Mesodermal cell (in vitro differentiated cells): ENCODE measurements around the gene ANKRA2.
A peak's percentile ranks its signal among the peaks of the same experiment; 100 is the strongest.

Experiments
- H3K27ac ChIP-seq: 2 replicates; pipeline ENCODE4 v1.7.0; 2013; ENCODE audit warnings: mild to moderate bottlenecking, low read depth, low read length, moderate library complexity; ENCODE audit not compliant: severe bottlenecking
- H3K36me3 ChIP-seq: 2 replicates; pipeline ENCODE4 v1.7.1; 2013; ENCODE audit warnings: mild to moderate bottlenecking, low read length, moderate library complexity; ENCODE audit not compliant: control insufficient read depth, insufficient read depth
- H3K4me1 ChIP-seq: one replicate; pipeline ENCODE4 v1.7.1; 2013; ENCODE audit warnings: mild to moderate bottlenecking, low read length; ENCODE audit not compliant: insufficient read depth, control insufficient read depth, poor library complexity, severe bottlenecking
- H3K4me3 ChIP-seq: 2 replicates; pipeline ENCODE4 v1.7.0; 2013; ENCODE audit warnings: low read length, control low read depth, mild to moderate bottlenecking; ENCODE audit not compliant: insufficient read depth, poor library complexity, severe bottlenecking; ENCODE audit errors: extremely low read depth
- H3K9me3 ChIP-seq: 2 replicates; pipeline ENCODE4 v1.7.1; 2013; ENCODE audit warnings: mild to moderate bottlenecking, low read length, moderate library complexity; ENCODE audit not compliant: control insufficient read depth
- WGBS, 2 experiments: methylation state at CpG; one replicate each; pipeline ENCODE4 v1.1.5; 2013; ENCODE audit warnings: missing lambda C conversion rate in 2 of 2; ENCODE audit not compliant: insufficient coverage in 2 of 2; 5-methylcytosine and 5-hydroxymethylcytosine counted together

ANKRA2 gene

DNA sequence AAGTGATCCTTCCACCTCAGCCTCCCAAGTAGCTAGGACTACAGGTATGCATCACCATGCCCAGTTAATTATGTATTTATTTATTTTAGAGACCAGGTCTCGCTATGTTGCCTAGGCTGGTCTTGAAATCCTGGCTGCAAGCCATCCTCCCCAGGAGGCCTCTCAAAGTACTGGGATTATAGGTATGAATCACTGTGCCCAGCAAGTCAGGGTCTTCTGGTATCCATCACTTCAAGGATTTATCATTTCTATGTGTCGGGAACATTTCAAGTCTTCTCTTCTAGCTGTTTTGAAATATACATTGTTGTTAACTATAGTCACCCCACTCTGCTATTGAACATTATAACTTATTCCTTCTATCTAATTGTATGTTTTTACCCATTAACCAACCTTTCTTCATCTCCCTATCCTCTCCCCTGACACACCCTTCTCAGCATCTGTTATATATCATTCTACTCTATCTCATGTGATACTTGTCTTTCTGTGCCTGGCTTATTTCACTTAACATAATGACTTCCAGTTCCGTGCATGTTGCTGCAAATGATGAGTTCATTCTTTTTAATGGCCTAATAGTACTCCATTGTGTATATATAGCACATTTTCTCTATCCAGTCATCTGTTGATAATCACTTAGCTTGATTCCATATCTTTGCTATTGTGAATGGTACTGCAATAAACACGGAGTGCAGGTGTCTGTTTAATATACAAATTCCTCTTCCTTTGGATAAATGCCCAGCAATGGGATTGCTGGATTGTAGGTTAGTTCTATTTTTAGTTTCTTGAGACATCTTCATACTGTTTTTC is 26.5 kb upstream of the ANKRA2 start:
- H3K4me1 ChIP-seq: peaks cover 3% of the 10 kb centered on the region
- H3K4me3 ChIP-seq: no peak overlapping the region
- H3K9me3 ChIP-seq: no peaks in the 10 kb centered on the region
- no peak overlapping the region for H3K27ac ChIP-seq
- H3K36me3 ChIP-seq: no peaks in the 10 kb centered on the region
- 60 to 100% methylated on average over 1 of the region's 4 CpGs for WGBS, 2 experiments

DNA sequence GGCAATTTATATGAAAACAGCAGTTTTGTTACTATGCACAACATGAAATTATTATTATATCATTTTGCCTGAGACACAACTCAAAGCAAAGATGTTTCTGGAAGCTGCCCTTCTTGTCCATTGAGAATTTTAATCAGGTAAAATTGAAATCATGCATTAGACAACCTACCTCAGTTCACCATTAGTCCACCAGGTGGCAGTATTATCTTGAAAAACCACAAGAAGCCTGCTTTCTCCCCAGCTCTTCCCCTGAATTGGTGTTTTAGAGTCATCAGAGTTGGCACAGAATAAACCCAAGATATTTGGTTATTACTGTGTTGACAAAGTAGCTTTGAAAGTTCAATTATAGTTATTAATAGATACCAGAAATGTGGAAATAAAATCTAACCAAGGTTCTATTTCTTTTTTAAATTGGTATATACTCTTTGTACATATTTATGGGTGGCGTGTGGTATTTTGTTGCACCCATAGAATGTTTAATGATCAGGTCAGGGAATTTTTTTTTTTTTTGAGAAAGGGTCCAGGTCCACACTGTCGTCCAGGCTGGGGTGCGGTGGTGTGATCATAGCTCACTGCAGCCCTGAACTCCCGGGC is 25.8 kb upstream of the ANKRA2 start:
- Histone ChIP-seq H3K4me1 (peaks cover 3% of the 10 kb centered on the region), H3K4me3 (no peak overlapping the region), H3K36me3 (no peaks in the 10 kb centered on the region), H3K27ac (no peak overlapping the region), H3K9me3 (no peaks in the 10 kb centered on the region)
- WGBS, 2 experiments: no CpG with 5 or more reads among the region's 4 CpGs

DNA sequence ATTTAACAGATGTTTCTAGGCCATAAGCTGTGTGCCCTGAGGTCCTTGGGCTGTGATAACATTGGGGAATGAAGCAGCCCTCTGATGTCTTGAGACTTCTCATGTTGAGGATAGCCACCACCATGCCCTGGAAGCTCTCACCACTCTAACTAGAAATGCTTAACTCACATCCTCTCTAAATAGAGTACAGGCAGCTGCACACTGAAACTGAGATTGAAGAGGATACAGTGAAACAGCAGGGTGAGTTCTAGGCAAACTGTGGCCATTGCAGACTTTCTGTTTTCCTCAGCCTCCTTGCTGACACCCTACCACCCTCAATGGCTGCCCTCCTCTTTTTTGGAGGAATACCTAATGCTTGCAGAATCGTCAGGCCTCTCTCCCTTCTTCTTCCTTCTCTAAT is 22.5 kb upstream of the ANKRA2 start:
- Histone ChIP-seq H3K9me3 (no peaks in the 10 kb centered on the region), H3K4me3 (no peak overlapping the region), H3K36me3 (no peaks in the 10 kb centered on the region), H3K4me1 (peaks cover 3% of the 10 kb centered on the region), H3K27ac (no peak overlapping the region)
- no CpG with 5 or more reads among the region's 1 CpG for WGBS, 2 experiments

GRCh38 chr5:73582285-73583145 is 17.1 kb upstream of the ANKRA2 start:
- Histone ChIP-seq H3K36me3 (peaks cover 31% of the 10 kb centered on the region), H3K4me1 (no peaks in the 10 kb centered on the region), H3K27ac (no peak overlapping the region), H3K9me3 (no peaks in the 10 kb centered on the region), H3K4me3 (no peak overlapping the region)
- WGBS, 2 experiments: no CpG with 5 or more reads among the region's 3 CpGs

GRCh38 chr5:73565969-73566547 is 619 bp upstream of the ANKRA2 start:
- peaks cover 39% of the 10 kb centered on the region for H3K36me3 ChIP-seq
- H3K27ac ChIP-seq: peak overlapping the region; percentile 74
- H3K9me3 ChIP-seq: no peaks in the 10 kb centered on the region
- peaks cover 8% of the 10 kb centered on the region for H3K4me1 ChIP-seq
- WGBS, 2 experiments: 0 to 3% methylated on average over 2 to 7 of the region's 8 CpGs
- peak overlapping the region; percentile 73 for H3K4me3 ChIP-seq

GRCh38 chr5:73564675-73565074 is 764 bp downstream of the ANKRA2 start:
- Histone ChIP-seq H3K9me3 (no peaks in the 10 kb centered on the region), H3K36me3 (peaks cover 37% of the 10 kb centered on the region), H3K4me1 (peaks cover 8% of the 10 kb centered on the region), H3K27ac (peak overlapping the region; percentile 74), H3K4me3 (peak overlapping the region; percentile 73)
- WGBS, 2 experiments: 11% methylated on average over 9 of the region's 9 CpGs

DNA sequence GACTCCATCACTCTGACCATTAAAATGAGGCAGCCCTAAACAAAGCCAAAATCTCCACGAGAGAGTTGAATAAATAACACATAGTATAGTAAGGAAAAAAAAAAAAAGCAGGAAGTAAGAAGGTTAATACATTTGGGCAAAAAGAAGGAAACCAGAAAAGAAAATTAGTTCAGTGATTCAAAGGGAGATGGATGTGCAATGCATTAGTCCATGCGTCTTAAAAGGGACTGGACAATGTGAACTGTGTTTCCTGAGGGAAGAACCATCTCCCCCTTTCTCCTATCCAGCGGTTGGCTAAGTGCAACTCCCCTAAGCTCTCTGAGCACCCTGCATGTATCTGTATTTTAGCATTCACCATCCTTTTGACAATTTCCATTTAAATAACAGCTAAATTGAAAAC is 1.4 kb downstream of the ANKRA2 start:
- no peaks in the 10 kb centered on the region for H3K9me3 ChIP-seq
- H3K4me3 ChIP-seq: peak overlapping the region; percentile 73
- WGBS, 2 experiments: 80 to 100% methylated on average over 1 to 2 of the region's 3 CpGs
- H3K4me1 ChIP-seq: peaks cover 8% of the 10 kb centered on the region
- H3K36me3 ChIP-seq: peaks cover 31% of the 10 kb centered on the region
- H3K27ac ChIP-seq: no peak overlapping the region

- WGBS, 2 experiments: no CpG with 5 or more reads among the region's 1 CpG
- Histone ChIP-seq H3K27ac (no peak overlapping the region), H3K4me3 (no peak overlapping the region), H3K9me3 (no peaks in the 10 kb centered on the region), H3K36me3 (peaks cover 51% of the 10 kb centered on the region), H3K4me1 (no peaks in the 10 kb centered on the region)
Observed at GRCh38 chr5:73558950-73559349, 6.5 kb downstream of the ANKRA2 start.

- Histone ChIP-seq H3K27ac (no peak overlapping the region), H3K36me3 (peaks cover 32% of the 10 kb centered on the region), H3K9me3 (no peaks in the 10 kb centered on the region), H3K4me1 (no peaks in the 10 kb centered on the region), H3K4me3 (no peak overlapping the region)
Observed at GRCh38 chr5:73552642-73553041, 12.8 kb downstream of the ANKRA2 start.

DNA sequence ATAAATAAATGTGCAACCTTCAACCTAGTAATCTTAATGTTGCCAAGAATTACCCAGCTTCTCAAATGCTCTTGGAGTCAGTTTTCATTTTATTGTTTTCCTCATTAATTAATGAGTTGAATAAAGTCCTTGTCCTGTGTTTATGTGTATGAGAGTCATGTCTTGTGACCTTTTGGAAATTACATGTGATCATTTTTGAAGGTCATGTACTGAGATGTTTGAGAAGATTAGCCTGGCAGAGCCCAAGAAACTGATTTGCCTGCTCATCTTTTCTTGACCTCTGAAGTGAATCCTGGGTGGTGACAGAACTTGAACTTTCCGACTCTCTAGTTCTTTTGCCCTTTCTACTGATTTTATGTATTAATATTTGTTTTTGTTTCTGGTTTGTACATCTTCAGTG is 15.4 kb downstream of the ANKRA2 start:
- no peaks in the 10 kb centered on the region for H3K4me1 ChIP-seq
- no peak overlapping the region for H3K4me3 ChIP-seq
- peaks cover 21% of the 10 kb centered on the region for H3K36me3 ChIP-seq
- no peak overlapping the region for H3K27ac ChIP-seq
- WGBS, 2 experiments: no CpG with 5 or more reads among the region's 1 CpG
- H3K9me3 ChIP-seq: no peaks in the 10 kb centered on the region
